ENCODE results near the gene EYS.
"Not testable (repeated sequence)": the region's sequence is repeated elsewhere in the genome, so short reads cannot be mapped to it uniquely, and the experiment has no call there.

The EYS gene

GRCh38 chr6:63740709-63741108 lies 1966.3 kb downstream of the EYS start:
- H3K4me3 ChIP-seq (ENCODE audit: low read depth, low read length): no peak overlapping the region
- TF ChIP-seq, protein P1, sequence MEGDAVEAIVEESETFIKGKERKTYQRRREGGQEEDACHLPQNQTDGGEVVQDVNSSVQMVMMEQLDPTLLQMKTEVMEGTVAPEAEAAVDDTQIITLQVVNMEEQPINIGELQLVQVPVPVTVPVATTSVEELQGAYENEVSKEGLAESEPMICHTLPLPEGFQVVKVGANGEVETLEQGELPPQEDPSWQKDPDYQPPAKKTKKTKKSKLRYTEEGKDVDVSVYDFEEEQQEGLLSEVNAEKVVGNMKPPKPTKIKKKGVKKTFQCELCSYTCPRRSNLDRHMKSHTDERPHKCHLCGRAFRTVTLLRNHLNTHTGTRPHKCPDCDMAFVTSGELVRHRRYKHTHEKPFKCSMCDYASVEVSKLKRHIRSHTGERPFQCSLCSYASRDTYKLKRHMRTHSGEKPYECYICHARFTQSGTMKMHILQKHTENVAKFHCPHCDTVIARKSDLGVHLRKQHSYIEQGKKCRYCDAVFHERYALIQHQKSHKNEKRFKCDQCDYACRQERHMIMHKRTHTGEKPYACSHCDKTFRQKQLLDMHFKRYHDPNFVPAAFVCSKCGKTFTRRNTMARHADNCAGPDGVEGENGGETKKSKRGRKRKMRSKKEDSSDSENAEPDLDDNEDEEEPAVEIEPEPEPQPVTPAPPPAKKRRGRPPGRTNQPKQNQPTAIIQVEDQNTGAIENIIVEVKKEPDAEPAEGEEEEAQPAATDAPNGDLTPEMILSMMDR (IDR thresholded peaks at IDR 0.05; ENCODE audit: low read depth, low read length): no peak
- no peak for TF ChIP-seq POLR2A (IDR thresholded peaks at IDR 0.05; ENCODE audit: extremely low read depth, insufficient read length)
- TF ChIP-seq, protein P2, sequence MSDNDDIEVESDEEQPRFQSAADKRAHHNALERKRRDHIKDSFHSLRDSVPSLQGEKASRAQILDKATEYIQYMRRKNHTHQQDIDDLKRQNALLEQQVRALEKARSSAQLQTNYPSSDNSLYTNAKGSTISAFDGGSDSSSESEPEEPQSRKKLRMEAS (IDR thresholded peaks at IDR 0.05; ENCODE audit: low read depth, low read length): no peak
- no peak for TF ChIP-seq MYC (IDR thresholded peaks at IDR 0.05; ENCODE audit: low read depth, low read length)
- no peak for DNase-seq (ENCODE audit: low read depth)

DNA sequence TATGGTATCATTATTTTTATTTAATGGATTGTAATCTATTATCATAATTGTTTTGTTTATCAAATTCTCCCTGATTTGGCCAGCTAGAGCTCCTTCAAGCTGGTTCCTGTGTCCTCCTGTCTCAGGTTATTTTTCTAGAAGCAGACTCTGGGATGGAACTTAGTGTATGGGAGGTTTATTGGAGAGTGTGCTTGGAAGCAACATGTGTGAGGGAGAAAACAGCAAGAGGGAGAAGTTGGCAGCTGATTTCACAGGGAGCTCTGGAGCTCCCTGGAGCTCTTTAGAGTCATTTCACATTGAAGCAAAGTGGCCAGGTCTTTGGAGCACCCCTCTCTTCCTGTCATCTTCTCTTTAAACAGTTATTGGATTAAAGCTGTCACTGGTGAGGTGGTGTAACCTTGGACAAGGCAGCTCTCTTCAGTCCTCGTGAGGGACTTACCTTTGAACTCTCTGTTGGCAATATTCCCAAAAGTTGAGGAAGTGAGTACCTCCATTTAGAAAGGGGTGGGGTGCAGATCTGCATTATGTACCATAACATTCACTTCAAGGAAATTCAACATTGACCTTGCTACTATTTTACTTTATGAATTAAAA lies 1967.8 kb downstream of the EYS start:
- DNase-seq (ENCODE audit: low read depth): no peak
- TF ChIP-seq, protein P1 (IDR thresholded peaks at IDR 0.05; ENCODE audit: low read depth, low read length): no peak
- no peak for TF ChIP-seq POLR2A (IDR thresholded peaks at IDR 0.05; ENCODE audit: extremely low read depth, insufficient read length)
- no peak for TF ChIP-seq MYC (IDR thresholded peaks at IDR 0.05; ENCODE audit: low read depth, low read length)
- TF ChIP-seq, protein P2 (IDR thresholded peaks at IDR 0.05; ENCODE audit: low read depth, low read length): no peak
- H3K4me3 ChIP-seq (ENCODE audit: low read depth, low read length): no peak overlapping the region

- H3K4me3 ChIP-seq (ENCODE audit: low read depth, low read length); DNase-seq (ENCODE audit: low read depth): not testable (repeated sequence)
Measured at GRCh38 chr6:63738190-63738589, 1968.8 kb downstream of the EYS start.

GRCh38 chr6:63734923-63735322 lies 1972.1 kb downstream of the EYS start:
- TF ChIP-seq POLR2A (IDR thresholded peaks at IDR 0.05; ENCODE audit: extremely low read depth, insufficient read length): no peak
- no peak for TF ChIP-seq MYC (IDR thresholded peaks at IDR 0.05; ENCODE audit: low read depth, low read length)
- TF ChIP-seq, protein P2 (IDR thresholded peaks at IDR 0.05; ENCODE audit: low read depth, low read length): no peak
- TF ChIP-seq, protein P1 (IDR thresholded peaks at IDR 0.05; ENCODE audit: low read depth, low read length): no peak
- H3K4me3 ChIP-seq (ENCODE audit: low read depth, low read length): no peak overlapping the region
- no peak for DNase-seq (ENCODE audit: low read depth)

GRCh38 chr6:63732336-63732735 lies 1974.7 kb downstream of the EYS start:
- no peak overlapping the region for H3K4me3 ChIP-seq (ENCODE audit: low read depth, low read length)
- TF ChIP-seq MYC (IDR thresholded peaks at IDR 0.05; ENCODE audit: low read depth, low read length): no peak
- TF ChIP-seq, protein P1 (IDR thresholded peaks at IDR 0.05; ENCODE audit: low read depth, low read length): no peak
- TF ChIP-seq POLR2A (IDR thresholded peaks at IDR 0.05; ENCODE audit: extremely low read depth, insufficient read length): no peak
- TF ChIP-seq, protein P2 (IDR thresholded peaks at IDR 0.05; ENCODE audit: low read depth, low read length): no peak
- no peak for DNase-seq (ENCODE audit: low read depth)

DNA sequence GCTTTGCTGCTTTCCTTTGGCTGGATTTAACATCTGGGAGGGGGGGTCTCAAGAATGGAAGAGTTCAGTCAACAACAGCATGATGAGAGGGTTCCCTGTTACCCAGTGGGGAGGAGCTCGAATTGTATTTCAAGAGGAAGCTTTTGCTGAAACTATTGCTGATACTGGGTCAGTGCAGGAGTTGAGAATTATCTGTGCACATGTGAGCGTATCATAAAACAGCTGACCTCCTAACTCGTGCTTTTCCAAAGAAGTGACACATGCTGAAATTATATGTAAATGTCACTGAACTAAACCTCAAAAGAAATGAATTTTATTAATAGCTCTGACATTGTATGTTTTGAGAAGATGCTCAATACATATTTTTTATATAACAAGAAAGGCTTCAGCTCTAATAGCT lies 1975.1 kb downstream of the EYS start:
- no peak for DNase-seq (ENCODE audit: low read depth)
- TF ChIP-seq, protein P1 (IDR thresholded peaks at IDR 0.05; ENCODE audit: low read depth, low read length): no peak
- TF ChIP-seq POLR2A (IDR thresholded peaks at IDR 0.05; ENCODE audit: extremely low read depth, insufficient read length) (no peak), MYC (IDR thresholded peaks at IDR 0.05; ENCODE audit: low read depth, low read length) (no peak)
- TF ChIP-seq, protein P2 (IDR thresholded peaks at IDR 0.05; ENCODE audit: low read depth, low read length): no peak
- no peak overlapping the region for H3K4me3 ChIP-seq (ENCODE audit: low read depth, low read length)
